ENCODE results near the gene PRKN.

DNA sequence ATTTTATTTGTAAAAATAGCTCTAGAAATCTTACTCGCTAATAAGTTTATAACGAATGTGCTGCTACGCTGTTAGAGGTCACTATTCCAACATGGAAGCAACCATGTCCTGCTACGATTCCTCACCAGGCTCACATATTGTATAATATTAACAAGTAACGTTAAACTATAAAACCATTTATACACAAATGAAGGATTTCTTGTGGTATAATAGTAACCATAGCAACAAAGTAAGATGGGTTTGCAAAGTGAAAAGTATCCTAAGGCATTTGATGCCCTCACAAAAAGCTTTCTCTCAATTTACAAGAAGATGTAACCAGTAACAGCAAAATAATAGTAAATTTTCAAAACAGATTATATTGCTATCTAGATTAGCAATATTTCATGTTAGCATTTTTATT, 117.2 kb downstream of the PRKN start:
- TF ChIP-seq ZNF8 (CRISPR knock-in tag; IDR thresholded peaks at IDR 0.05) (no peak), TOX (CRISPR knock-in tag; IDR thresholded peaks at IDR 0.05; ENCODE audit: borderline replicate concordance) (no peak), ZFP3 (CRISPR knock-in tag; IDR thresholded peaks at IDR 0.05) (no peak), ARNTL (CRISPR knock-in tag; IDR thresholded peaks at IDR 0.05; ENCODE audit: borderline replicate concordance, low read depth) (no peak), PPARA (CRISPR knock-in tag; IDR thresholded peaks at IDR 0.05; ENCODE audit: borderline replicate concordance) (no peak), BACH2 (CRISPR knock-in tag; IDR thresholded peaks at IDR 0.05; ENCODE audit: borderline replicate concordance) (no peak), OSR1 (CRISPR knock-in tag; IDR thresholded peaks at IDR 0.05) (no peak), RARB (CRISPR knock-in tag; IDR thresholded peaks at IDR 0.05) (no peak), ZNF565 (CRISPR knock-in tag; conservative IDR thresholded peaks at IDR 0.05; ENCODE audit: low read depth) (no peak), ISL1 (CRISPR knock-in tag; IDR thresholded peaks at IDR 0.05) (no peak)
- TF ChIP-seq, protein P1, sequence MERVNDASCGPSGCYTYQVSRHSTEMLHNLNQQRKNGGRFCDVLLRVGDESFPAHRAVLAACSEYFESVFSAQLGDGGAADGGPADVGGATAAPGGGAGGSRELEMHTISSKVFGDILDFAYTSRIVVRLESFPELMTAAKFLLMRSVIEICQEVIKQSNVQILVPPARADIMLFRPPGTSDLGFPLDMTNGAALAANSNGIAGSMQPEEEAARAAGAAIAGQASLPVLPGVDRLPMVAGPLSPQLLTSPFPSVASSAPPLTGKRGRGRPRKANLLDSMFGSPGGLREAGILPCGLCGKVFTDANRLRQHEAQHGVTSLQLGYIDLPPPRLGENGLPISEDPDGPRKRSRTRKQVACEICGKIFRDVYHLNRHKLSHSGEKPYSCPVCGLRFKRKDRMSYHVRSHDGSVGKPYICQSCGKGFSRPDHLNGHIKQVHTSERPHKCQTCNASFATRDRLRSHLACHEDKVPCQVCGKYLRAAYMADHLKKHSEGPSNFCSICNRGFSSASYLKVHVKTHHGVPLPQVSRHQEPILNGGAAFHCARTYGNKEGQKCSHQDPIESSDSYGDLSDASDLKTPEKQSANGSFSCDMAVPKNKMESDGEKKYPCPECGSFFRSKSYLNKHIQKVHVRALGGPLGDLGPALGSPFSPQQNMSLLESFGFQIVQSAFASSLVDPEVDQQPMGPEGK (CRISPR knock-in tag; IDR thresholded peaks at IDR 0.05; ENCODE audit: borderline replicate concordance) = no peak
- TF ChIP-seq, protein P2, sequence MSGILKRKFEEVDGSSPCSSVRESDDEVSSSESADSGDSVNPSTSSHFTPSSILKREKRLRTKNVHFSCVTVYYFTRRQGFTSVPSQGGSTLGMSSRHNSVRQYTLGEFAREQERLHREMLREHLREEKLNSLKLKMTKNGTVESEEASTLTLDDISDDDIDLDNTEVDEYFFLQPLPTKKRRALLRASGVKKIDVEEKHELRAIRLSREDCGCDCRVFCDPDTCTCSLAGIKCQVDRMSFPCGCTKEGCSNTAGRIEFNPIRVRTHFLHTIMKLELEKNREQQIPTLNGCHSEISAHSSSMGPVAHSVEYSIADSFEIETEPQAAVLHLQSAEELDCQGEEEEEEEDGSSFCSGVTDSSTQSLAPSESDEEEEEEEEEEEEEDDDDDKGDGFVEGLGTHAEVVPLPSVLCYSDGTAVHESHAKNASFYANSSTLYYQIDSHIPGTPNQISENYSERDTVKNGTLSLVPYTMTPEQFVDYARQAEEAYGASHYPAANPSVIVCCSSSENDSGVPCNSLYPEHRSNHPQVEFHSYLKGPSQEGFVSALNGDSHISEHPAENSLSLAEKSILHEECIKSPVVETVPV (CRISPR knock-in tag; IDR thresholded peaks at IDR 0.05) = no peak
- TF ChIP-seq, protein P3, sequence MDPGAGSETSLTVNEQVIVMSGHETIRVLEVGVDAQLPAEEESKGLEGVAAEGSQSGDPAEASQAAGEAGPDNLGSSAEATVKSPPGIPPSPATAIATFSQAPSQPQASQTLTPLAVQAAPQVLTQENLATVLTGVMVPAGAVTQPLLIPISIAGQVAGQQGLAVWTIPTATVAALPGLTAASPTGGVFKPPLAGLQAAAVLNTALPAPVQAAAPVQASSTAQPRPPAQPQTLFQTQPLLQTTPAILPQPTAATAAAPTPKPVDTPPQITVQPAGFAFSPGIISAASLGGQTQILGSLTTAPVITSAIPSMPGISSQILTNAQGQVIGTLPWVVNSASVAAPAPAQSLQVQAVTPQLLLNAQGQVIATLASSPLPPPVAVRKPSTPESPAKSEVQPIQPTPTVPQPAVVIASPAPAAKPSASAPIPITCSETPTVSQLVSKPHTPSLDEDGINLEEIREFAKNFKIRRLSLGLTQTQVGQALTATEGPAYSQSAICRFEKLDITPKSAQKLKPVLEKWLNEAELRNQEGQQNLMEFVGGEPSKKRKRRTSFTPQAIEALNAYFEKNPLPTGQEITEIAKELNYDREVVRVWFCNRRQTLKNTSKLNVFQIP (CRISPR knock-in tag; IDR thresholded peaks at IDR 0.05; ENCODE audit: borderline replicate concordance, low read depth) = no peak
- TF ChIP-seq, protein P4, sequence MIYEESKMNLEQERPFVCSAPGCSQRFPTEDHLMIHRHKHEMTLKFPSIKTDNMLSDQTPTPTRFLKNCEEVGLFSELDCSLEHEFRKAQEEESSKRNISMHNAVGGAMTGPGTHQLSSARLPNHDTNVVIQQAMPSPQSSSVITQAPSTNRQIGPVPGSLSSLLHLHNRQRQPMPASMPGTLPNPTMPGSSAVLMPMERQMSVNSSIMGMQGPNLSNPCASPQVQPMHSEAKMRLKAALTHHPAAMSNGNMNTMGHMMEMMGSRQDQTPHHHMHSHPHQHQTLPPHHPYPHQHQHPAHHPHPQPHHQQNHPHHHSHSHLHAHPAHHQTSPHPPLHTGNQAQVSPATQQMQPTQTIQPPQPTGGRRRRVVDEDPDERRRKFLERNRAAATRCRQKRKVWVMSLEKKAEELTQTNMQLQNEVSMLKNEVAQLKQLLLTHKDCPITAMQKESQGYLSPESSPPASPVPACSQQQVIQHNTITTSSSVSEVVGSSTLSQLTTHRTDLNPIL (CRISPR knock-in tag; IDR thresholded peaks at IDR 0.05; ENCODE audit: low read depth) = no peak

Data from SK-N-SH treated with all-trans-retinoic acid at 6 μM for 48 hours (cell line).